HEK293T (cell line): ENCODE measurements around the gene CNDP1.

ENCODE experiments used
- ARNT ChIP-seq: fragments of 450-650 bp; IDR thresholded peaks from 2 replicates; pipeline ENCODE4 v1.6.1; 2017; ENCODE audit warnings: mild to moderate bottlenecking
- BHLHE40 ChIP-seq: fragments of 450-650 bp; IDR thresholded peaks from 2 replicates; pipeline ENCODE4 v1.6.1; 2016; ENCODE audit warnings: mild to moderate bottlenecking, moderate library complexity, borderline replicate concordance
- CTBP1 ChIP-seq: fragments of 450-650 bp; IDR thresholded peaks from 2 replicates; pipeline ENCODE4 v1.6.1; 2016; ENCODE audit warnings: borderline replicate concordance
- ELF4 ChIP-seq: fragments of 450-650 bp; IDR thresholded peaks from 2 replicates; pipeline ENCODE4 v1.6.1; 2017; ENCODE audit warnings: antibody characterized with exemption
- FOXK2 ChIP-seq: fragments of 450-650 bp; IDR thresholded peaks from 2 replicates; pipeline ENCODE4 v1.6.1; 2016; ENCODE audit warnings: mild to moderate bottlenecking
- FOXM1 ChIP-seq: fragments of 450-650 bp; IDR thresholded peaks from 2 replicates; pipeline ENCODE4 v1.6.1; 2017; ENCODE audit warnings: mild to moderate bottlenecking, borderline replicate concordance
- L3MBTL2 ChIP-seq: fragments of 450-650 bp; conservative IDR thresholded peaks from 2 replicates; pipeline ENCODE4 v1.6.1; 2016; ENCODE audit warnings: mild to moderate bottlenecking
- LEF1 ChIP-seq: fragments of 450-650 bp; IDR thresholded peaks from 2 replicates; pipeline ENCODE4 v1.6.1; 2017; ENCODE audit warnings: mild to moderate bottlenecking, borderline replicate concordance
- NFRKB ChIP-seq: fragments of 450-650 bp; IDR thresholded peaks from 2 replicates; pipeline ENCODE4 v1.6.1; 2016; ENCODE audit warnings: mild to moderate bottlenecking, moderate library complexity
- PKNOX1 ChIP-seq: fragments of 450-650 bp; IDR thresholded peaks from 2 replicates; pipeline ENCODE4 v1.6.1; 2016
- SP1 ChIP-seq: fragments of 450-650 bp; IDR thresholded peaks from 2 replicates; pipeline ENCODE4 v1.6.1; 2017
- SUZ12 ChIP-seq: fragments of 450-650 bp; IDR thresholded peaks from 2 replicates; pipeline ENCODE4 v1.6.1; 2016; ENCODE audit warnings: mild to moderate bottlenecking
- TARDBP ChIP-seq: fragments of 450-650 bp; IDR thresholded peaks from 2 replicates; pipeline ENCODE4 v1.6.1; 2016
- ZNF384 ChIP-seq: fragments of 450-650 bp; IDR thresholded peaks from 2 replicates; pipeline ENCODE4 v1.6.1; 2016

GRCh38 chr18:74551452-74551851 lies 17.2 kb downstream of the CNDP1 start:
- no peak for TF ChIP-seq NFRKB
- no peak for TF ChIP-seq SUZ12
- no peak for TF ChIP-seq SP1
- no peak for TF ChIP-seq TARDBP
- no peak for TF ChIP-seq ELF4
- TF ChIP-seq PKNOX1, result no peak
- no peak for TF ChIP-seq ZNF384
- TF ChIP-seq FOXM1, result no peak
- TF ChIP-seq L3MBTL2, result no peak
- TF ChIP-seq LEF1, result no peak
- no peak for TF ChIP-seq BHLHE40
- no peak for TF ChIP-seq CTBP1
- no peak for TF ChIP-seq FOXK2
- TF ChIP-seq ARNT, result no peak
